Measurements from ENCODE around the gene FCRLB. TPM values are rescaled to one million over a fixed set of nuclear protein-coding genes. Genes with fewer than 3 reads are reported as not detected.

The FCRLB gene
- total RNA-seq, 1 experiment from 2014 or later = not detected

DNA sequence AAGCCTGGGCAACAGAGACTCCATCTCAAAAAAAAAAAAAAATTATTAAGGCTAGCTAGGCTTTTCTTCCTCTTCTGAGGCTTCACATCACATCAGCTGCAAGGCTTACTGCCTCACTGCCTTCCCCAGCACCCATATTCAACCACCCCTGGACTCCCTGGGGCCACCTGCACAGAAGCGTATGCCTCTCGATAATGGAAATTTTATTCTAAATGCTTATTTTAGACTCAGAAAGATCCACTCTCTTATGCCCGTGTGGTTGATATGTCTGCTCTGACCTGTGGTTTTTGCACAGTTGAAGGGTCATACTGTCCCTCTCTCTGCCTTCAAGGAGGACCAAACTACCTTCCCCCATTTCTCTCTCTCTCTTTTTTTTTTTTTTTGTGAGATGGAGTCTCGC lies 15.8 kb upstream of the FCRLB start:
- no peak overlapping the region for H2AK5ac ChIP-seq (ENCODE audit: insufficient read length, low read length)
- H4K91ac ChIP-seq (ENCODE audit: insufficient read length, low read depth, low read length) = no peak overlapping the region
- H2AFZ ChIP-seq (ENCODE audit: low read length) = no peak overlapping the region
- Mint-ChIP-seq H3K36me3 (ENCODE audit: insufficient read depth in 1 of 3, low read depth in 3 of 3) (no peaks in the 10 kb centered on the region), H3K27me3 (ENCODE audit: low read depth) (peaks cover 2% of the 10 kb centered on the region), H3K4me3 (no peak overlapping the region), H3K4me1 (peaks cover 12 to 18% of the 10 kb centered on the region in 2 experiments), H3K9me3 (no peaks in the 10 kb centered on the region), H3K27ac (no peak overlapping the region)
- no peak overlapping the region for H2BK15ac ChIP-seq (ENCODE audit: low read depth, low read length)
- H3K27ac ChIP-seq (ENCODE audit: insufficient read length, low read depth, low read length) = no peak overlapping the region
- no peak overlapping the region for H4K8ac ChIP-seq (replicated peaks; ENCODE audit: insufficient read length, low read depth, low read length)
- no peaks in the 10 kb centered on the region for H3K79me1 ChIP-seq (ENCODE audit: insufficient read depth, low read depth, low read length, poor library complexity, severe bottlenecking)
- no peaks in the 10 kb centered on the region for H3K23me2 ChIP-seq (ENCODE audit: insufficient read length, low read depth, low read length, poor library complexity, severe bottlenecking)
- H3K4me1 ChIP-seq (ENCODE audit: insufficient read depth, low read length) = no peaks in the 10 kb centered on the region
- H2BK5ac ChIP-seq (ENCODE audit: insufficient read length, low read length) = no peak overlapping the region
- no peak overlapping the region for H3K18ac ChIP-seq (ENCODE audit: insufficient read length, low read depth, low read length)
- H2BK120ac ChIP-seq (ENCODE audit: low read depth, low read length, poor library complexity, severe bottlenecking) = no peak overlapping the region
- no peak overlapping the region for H3K4me2 ChIP-seq (ENCODE audit: insufficient read depth, insufficient read length, low read length)
- no peaks in the 10 kb centered on the region for H3K79me2 ChIP-seq (ENCODE audit: insufficient read depth, low read length)
- no peaks in the 10 kb centered on the region for H4K20me1 ChIP-seq (ENCODE audit: control insufficient read depth, insufficient read depth, insufficient read length)
- no peak overlapping the region for H3K4ac ChIP-seq (ENCODE audit: low read depth, low read length)
- no peak overlapping the region for H3K56ac ChIP-seq (ENCODE audit: insufficient read length, low read depth, low read length)
- H3K27me3 ChIP-seq (ENCODE audit: insufficient read depth, low read length) = no peaks in the 10 kb centered on the region
- no peak overlapping the region for H3K23ac ChIP-seq (ENCODE audit: insufficient read length, low read depth, low read length)
- H2BK12ac ChIP-seq (ENCODE audit: insufficient read length, low read depth, low read length) = no peak overlapping the region
- no peak overlapping the region for H3K9ac ChIP-seq (ENCODE audit: extremely low read depth, insufficient read length, low read length)
- H3K14ac ChIP-seq (ENCODE audit: insufficient read depth, low read length) = no peak overlapping the region
- no peaks in the 10 kb centered on the region for H3K9me3 ChIP-seq (ENCODE audit: control insufficient read depth, low read depth, low read length)
- DNase-seq = no peak
- H3T11ph ChIP-seq (ENCODE audit: low read length) = no peak overlapping the region
- TF ChIP-seq, protein P1, sequence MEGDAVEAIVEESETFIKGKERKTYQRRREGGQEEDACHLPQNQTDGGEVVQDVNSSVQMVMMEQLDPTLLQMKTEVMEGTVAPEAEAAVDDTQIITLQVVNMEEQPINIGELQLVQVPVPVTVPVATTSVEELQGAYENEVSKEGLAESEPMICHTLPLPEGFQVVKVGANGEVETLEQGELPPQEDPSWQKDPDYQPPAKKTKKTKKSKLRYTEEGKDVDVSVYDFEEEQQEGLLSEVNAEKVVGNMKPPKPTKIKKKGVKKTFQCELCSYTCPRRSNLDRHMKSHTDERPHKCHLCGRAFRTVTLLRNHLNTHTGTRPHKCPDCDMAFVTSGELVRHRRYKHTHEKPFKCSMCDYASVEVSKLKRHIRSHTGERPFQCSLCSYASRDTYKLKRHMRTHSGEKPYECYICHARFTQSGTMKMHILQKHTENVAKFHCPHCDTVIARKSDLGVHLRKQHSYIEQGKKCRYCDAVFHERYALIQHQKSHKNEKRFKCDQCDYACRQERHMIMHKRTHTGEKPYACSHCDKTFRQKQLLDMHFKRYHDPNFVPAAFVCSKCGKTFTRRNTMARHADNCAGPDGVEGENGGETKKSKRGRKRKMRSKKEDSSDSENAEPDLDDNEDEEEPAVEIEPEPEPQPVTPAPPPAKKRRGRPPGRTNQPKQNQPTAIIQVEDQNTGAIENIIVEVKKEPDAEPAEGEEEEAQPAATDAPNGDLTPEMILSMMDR (conservative IDR thresholded peaks at IDR 0.05) = no peak
- no peak overlapping the region for H4K5ac ChIP-seq (ENCODE audit: insufficient read length, low read depth, low read length)
- no CpG with 5 or more reads among the region's 4 CpGs for WGBS (ENCODE audit: extremely low coverage, insufficient read length, low lambda C conversion rate)
- no peak overlapping the region for H2BK20ac ChIP-seq (ENCODE audit: low read depth, low read length, poor library complexity, severe bottlenecking)
